ENCODE measurements around the gene SIT1. TPM values are rescaled to one million over a fixed set of nuclear protein-coding genes. Genes with fewer than 3 reads are reported as not detected.

The SIT1 gene
- total RNA-seq, 4 donors from 2014 or later: not detected

DNA sequence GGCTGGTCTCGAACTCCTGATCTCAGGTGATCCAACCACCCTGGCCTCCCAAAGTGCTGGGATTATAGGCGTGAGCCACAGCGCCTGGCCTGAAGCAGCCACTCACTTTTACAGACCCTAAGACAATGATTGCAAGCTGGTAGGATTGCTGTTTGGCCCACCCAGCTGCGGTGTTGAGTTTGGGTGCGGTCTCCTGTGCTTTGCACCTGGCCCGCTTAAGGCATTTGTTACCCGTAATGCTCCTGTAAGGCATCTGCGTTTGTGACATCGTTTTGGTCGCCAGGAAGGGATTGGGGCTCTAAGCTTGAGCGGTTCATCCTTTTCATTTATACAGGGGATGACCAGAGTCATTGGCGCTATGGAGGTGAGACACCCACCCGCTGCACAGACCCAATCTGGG lies 24.5 kb upstream of the SIT1 start:
- no peak overlapping the region for H3K4me3 ChIP-seq (ENCODE audit: low read depth, poor library complexity, severe bottlenecking)
- intact Hi-C loops (cut with DNase I; ENCODE audit: low total_unique reads): loop anchor here (10.0 kb wide), 1 partner anchor 50 kb away; no protein-coding TSS in a partner anchor
- no peak for TF ChIP-seq POLR2A (IDR thresholded peaks at IDR 0.05)
- TF ChIP-seq, protein P1, sequence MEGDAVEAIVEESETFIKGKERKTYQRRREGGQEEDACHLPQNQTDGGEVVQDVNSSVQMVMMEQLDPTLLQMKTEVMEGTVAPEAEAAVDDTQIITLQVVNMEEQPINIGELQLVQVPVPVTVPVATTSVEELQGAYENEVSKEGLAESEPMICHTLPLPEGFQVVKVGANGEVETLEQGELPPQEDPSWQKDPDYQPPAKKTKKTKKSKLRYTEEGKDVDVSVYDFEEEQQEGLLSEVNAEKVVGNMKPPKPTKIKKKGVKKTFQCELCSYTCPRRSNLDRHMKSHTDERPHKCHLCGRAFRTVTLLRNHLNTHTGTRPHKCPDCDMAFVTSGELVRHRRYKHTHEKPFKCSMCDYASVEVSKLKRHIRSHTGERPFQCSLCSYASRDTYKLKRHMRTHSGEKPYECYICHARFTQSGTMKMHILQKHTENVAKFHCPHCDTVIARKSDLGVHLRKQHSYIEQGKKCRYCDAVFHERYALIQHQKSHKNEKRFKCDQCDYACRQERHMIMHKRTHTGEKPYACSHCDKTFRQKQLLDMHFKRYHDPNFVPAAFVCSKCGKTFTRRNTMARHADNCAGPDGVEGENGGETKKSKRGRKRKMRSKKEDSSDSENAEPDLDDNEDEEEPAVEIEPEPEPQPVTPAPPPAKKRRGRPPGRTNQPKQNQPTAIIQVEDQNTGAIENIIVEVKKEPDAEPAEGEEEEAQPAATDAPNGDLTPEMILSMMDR (IDR thresholded peaks at IDR 0.05): no peak
- DNase-seq (ENCODE audit: low spot score in 2 of 2): no peak
- WGBS, 2 donors: 25 to 45% methylated on average over 5 to 13 of the region's 13 CpGs

DNA sequence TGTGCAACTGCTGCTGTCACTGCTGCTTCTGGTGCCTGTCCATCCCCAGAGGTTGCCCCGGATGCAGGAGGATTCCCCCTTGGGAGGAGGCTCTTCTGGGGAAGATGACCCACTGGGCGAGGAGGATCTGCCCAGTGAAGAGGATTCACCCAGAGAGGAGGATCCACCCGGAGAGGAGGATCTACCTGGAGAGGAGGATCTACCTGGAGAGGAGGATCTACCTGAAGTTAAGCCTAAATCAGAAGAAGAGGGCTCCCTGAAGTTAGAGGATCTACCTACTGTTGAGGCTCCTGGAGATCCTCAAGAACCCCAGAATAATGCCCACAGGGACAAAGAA lies 23.3 kb upstream of the SIT1 start:
- 36 to 50% methylated on average over 3 of the region's 3 CpGs for WGBS, 2 donors
- DNase-seq (ENCODE audit: low spot score in 2 of 2): no peak
- TF ChIP-seq, protein P1 (IDR thresholded peaks at IDR 0.05): no peak
- no peak for TF ChIP-seq POLR2A (IDR thresholded peaks at IDR 0.05)
- intact Hi-C loops (cut with DNase I; ENCODE audit: low total_unique reads): loop anchor here (10.0 kb wide), 1 partner anchor 51 kb away; no protein-coding TSS in a partner anchor
- H3K4me3 ChIP-seq (ENCODE audit: low read depth, poor library complexity, severe bottlenecking): no peak overlapping the region

DNA sequence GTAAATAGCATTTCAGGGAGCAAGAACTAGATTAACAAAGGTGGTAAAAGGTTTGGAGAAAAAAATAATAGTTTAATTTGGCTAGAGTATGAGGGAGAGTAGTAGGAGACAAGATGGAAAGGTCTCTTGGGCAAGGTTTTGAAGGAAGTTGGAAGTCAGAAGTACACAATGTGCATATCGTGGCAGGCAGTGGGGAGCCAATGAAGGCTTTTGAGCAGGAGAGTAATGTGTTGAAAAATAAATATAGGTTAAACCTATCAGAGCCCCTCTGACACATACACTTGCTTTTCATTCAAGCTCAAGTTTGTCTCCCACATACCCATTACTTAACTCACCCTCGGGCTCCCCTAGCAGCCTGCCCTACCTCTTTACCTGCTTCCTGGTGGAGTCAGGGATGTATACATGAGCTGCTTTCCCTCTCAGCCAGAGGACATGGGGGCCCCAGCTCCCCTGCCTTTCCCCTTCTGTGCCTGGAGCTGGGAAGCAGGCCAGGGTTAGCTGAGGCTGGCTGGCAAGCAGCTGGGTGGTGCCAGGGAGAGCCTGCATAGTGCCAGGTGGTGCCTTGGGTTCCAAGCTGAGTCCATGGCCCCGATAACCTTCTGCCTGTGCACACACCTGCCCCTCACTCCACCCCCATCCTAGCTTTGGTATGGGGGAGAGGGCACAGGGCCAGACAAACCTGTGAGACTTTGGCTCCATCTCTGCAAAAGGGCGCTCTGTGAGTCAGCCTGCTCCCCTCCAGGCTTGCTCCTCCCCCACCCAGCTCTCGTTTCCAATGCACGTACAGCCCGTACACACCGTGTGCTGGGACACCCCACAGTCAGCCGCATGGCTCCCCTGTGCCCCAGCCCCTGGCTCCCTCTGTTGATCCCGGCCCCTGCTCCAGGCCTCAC lies 22.6 kb upstream of the SIT1 start, which contains the start of gene CA9:
Gene CA9, plus strand, starts transcription at position 797 of the 893 bp plus-strand sequence. Its CDS starts 32 bp downstream, at position 829.
- no peak for DNase-seq (ENCODE audit: low spot score in 2 of 2)

DNA sequence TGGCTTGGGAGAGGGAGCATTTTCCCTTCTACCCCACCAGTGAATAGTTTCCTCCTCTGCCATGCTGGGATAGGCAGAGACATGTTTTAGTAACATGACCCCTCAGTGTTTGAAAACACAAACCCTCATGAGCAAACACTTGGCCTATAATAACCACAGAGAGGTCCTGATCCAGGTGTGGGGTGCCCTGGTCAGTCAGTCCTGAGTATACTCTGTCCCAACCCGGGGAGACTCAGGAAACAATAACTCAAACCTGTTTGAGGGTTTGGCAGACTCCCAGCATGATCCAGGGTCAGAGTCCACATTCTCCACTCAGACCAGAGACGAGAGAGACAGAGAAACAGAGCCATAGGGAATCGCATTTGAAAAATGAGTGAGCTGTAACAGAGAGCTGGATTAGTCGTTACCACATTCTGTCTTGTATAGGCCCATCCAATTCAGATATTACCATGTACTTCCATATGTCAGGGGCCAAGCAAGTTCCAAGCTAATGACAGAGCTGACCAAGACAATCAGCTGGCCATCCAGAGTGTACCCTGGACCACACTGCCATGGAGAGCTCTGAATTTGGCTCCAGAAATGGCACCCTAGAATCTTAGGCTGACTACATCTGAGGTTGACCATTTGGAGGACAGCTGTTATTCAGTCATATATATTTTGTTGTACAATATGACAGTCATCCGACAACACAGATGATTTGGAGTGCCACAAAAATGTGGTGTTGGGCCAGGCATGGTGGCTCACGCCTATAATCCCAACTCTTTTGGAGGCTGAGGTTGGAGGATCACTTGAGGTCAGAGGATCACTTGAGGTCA lies 18.8 kb upstream of the SIT1 start:
- no peak for TF ChIP-seq POLR2A (IDR thresholded peaks at IDR 0.05)
- TF ChIP-seq, protein P1 (IDR thresholded peaks at IDR 0.05): no peak
- intact Hi-C loops (cut with DNase I; ENCODE audit: low total_unique reads): loop anchor here (10.0 kb wide), 1 partner anchor 55 kb away; no protein-coding TSS in a partner anchor
- H3K4me3 ChIP-seq (ENCODE audit: low read depth, poor library complexity, severe bottlenecking): no peak overlapping the region
- DNase-seq (ENCODE audit: low spot score in 2 of 2): no peak
- WGBS, 2 donors: 72 to 73% methylated on average over 6 of the region's 6 CpGs

More for the DNA sequence above, 22.6 kb upstream of the SIT1 start, which contains the start of gene CA9:
- intact Hi-C loops (cut with DNase I; ENCODE audit: low total_unique reads): loop anchor here (10.0 kb wide), 1 partner anchor 51 kb away; no protein-coding TSS in a partner anchor
- H3K4me3 ChIP-seq (ENCODE audit: low read depth, poor library complexity, severe bottlenecking): no peak within 1 kb of the TSS
- 49 to 50% methylated on average over 10 of the region's 10 CpGs for WGBS, 2 donors
- TF ChIP-seq, protein P1 (IDR thresholded peaks at IDR 0.05): no peak
- no peak for TF ChIP-seq POLR2A (IDR thresholded peaks at IDR 0.05)

DNA sequence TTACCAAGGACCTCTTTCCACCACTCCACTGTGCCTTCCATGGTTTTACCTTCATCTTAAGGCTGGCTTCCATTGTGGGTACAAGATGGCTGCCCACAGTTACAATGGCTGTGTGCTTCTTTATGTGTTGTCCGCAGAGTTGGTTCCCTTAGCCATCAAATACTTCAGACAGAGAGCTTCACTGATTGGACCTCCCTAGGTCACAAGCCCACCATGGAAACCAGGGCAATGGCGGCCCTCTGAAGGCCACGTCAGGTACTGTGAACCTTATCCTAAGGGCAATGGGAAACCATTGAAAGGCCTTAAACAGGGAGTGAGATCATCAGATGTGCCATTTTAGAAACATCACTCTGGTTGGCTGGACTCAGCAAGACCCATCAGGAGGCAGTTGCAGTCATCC lies 17.2 kb upstream of the SIT1 start:
- intact Hi-C loops (cut with DNase I; ENCODE audit: low total_unique reads): no loop called here
- DNase-seq (ENCODE audit: low spot score in 2 of 2): no peak
- WGBS, 2 donors: 93 to 95% methylated on average over 3 of the region's 3 CpGs
- TF ChIP-seq, protein P1 (IDR thresholded peaks at IDR 0.05): no peak
- no peak for TF ChIP-seq POLR2A (IDR thresholded peaks at IDR 0.05)
- no peak overlapping the region for H3K4me3 ChIP-seq (ENCODE audit: low read depth, poor library complexity, severe bottlenecking)

Data from lower leg skin (tissue), 4 donors.